Neural cell (in vitro differentiated cells): ENCODE measurements around the gene PDE8B.

Experiments used
- POLR2AphosphoS5 ChIP-seq: IDR thresholded peaks from 2 replicates; pipeline ENCODE4 v1.6.1; 2012
- TAF1 ChIP-seq: IDR thresholded peaks from 2 replicates; pipeline ENCODE4 v1.6.1; 2012; ENCODE audit warnings: low read depth

GRCh38 chr5:77302247-77302646, 91.8 kb downstream of the PDE8B start:
- no peak for TF ChIP-seq TAF1
- TF ChIP-seq POLR2AphosphoS5: no peak
